Cardiac muscle cell (in vitro differentiated cells and primary cell): ENCODE data around the gene TULP1. TPM values are rescaled to one million over a fixed set of nuclear protein-coding genes. Genes with fewer than 3 reads are reported as not detected.

Experiments used
- DNase-seq, 2 donors: peaks; one replicate each; pipeline versions ENCODE4 v3.0.0 to v3.0.0-alpha.2; 2010 to 2017; ENCODE audit warnings: low read depth in 1 of 2, low spot score in 1 of 2
- H3K27ac ChIP-seq: fragments of 200-600 bp; sonication (generic); 2 replicates; pipeline ENCODE4 v1.5.1; 2016
- H3K27me3 ChIP-seq: fragments of 200-600 bp; sonication (generic); 2 replicates; pipeline ENCODE4 v1.6.0; 2016; ENCODE audit warnings: control low read depth
- H3K36me3 ChIP-seq: fragments of 200-600 bp; sonication (generic); 2 replicates; pipeline ENCODE4 v1.5.1; 2016; ENCODE audit warnings: control low read depth
- H3K4me1 ChIP-seq: fragments of 200-600 bp; sonication (generic); 2 replicates; pipeline ENCODE4 v1.8.1; 2017; ENCODE audit warnings: low read depth, mild to moderate bottlenecking, mixed run types
- H3K4me3 ChIP-seq: fragments of 200-600 bp; sonication (generic); 2 replicates; pipeline ENCODE4 v1.5.1; 2016; ENCODE audit warnings: mild to moderate bottlenecking
- H3K9me3 ChIP-seq: fragments of 200-600 bp; sonication (generic); 2 replicates; pipeline ENCODE4 v1.5.1; 2017; ENCODE audit warnings: low read depth, mild to moderate bottlenecking, control low read depth
- polyA plus RNA-seq: library from polyadenylated mRNA; unstranded; fragments of >200 nt; fragmentation: Nextera tagmentation; extraction: Ambion mirVana; gene quantifications from 2 replicates; pipeline ENCODE4 v1.2.1, GENCODE V29; 2016
- total RNA-seq: library from RNA; depleted of rRNA; stranded (reverse); fragments of >200 nt; gene quantifications from 2 replicates; pipeline ENCODE4 v1.2.3, GENCODE V29; 2016
- TF ChIP-seq, protein P1 (sequence below): IDR thresholded peaks from 2 replicates; pipeline ENCODE4 v1.5.1; 2012; ENCODE audit warnings: low read depth, mild to moderate bottlenecking, low read length

Gene TULP1
- total and polyA plus RNA-seq, 2 experiments from 2014 or later: 0.92 to 5.2 TPM

DNA sequence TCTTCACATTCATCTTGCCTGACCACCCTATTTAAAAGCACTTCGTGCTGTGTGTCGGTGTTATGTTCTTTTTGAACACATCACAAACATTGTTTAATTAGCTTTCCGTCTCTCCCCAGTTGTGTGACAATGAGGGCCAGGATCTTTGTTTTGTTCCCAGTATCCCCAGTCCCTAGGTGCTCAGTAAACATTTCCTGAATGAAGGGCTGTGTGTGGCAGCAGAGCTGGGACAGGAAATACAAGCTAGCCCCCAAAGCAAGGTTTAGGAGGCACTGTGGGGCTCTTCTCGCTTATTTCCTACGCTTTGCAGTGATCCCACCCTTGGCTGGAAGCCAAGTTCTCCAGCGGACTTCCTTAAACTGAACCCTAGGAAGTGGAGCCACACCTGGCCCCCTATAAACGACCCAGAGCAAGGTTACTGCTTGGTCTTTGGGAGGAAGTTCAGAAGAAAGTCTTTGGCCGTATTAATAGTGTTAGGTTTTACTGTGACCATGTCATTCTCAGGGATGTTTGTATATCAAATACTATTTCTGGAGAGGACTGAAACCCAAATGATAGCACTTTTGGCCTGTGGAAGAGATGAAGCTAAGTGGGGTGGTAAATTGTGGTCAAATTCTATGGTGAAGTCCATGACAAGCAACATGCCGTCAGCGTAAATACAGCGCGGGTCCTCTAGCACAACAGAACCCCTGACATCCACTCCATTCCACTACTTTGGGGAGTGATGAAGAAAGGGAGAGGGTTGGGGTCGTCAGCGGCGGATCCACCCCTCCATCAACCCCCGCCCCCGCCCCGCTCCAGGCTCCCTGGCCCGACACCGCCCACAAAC is 61.1 kb downstream of the TULP1 start:
- no peak for DNase-seq
- H3K27ac ChIP-seq: no peak overlapping the region
- TF ChIP-seq, protein P1, sequence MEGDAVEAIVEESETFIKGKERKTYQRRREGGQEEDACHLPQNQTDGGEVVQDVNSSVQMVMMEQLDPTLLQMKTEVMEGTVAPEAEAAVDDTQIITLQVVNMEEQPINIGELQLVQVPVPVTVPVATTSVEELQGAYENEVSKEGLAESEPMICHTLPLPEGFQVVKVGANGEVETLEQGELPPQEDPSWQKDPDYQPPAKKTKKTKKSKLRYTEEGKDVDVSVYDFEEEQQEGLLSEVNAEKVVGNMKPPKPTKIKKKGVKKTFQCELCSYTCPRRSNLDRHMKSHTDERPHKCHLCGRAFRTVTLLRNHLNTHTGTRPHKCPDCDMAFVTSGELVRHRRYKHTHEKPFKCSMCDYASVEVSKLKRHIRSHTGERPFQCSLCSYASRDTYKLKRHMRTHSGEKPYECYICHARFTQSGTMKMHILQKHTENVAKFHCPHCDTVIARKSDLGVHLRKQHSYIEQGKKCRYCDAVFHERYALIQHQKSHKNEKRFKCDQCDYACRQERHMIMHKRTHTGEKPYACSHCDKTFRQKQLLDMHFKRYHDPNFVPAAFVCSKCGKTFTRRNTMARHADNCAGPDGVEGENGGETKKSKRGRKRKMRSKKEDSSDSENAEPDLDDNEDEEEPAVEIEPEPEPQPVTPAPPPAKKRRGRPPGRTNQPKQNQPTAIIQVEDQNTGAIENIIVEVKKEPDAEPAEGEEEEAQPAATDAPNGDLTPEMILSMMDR: no peak
- H3K27me3 ChIP-seq: no peaks in the 10 kb centered on the region
- H3K4me1 ChIP-seq: peaks cover 22% of the 10 kb centered on the region
- no peaks in the 10 kb centered on the region for H3K9me3 ChIP-seq
- peaks cover 2% of the 10 kb centered on the region for H3K36me3 ChIP-seq
- H3K4me3 ChIP-seq: peak overlapping the region; percentile 49

DNA sequence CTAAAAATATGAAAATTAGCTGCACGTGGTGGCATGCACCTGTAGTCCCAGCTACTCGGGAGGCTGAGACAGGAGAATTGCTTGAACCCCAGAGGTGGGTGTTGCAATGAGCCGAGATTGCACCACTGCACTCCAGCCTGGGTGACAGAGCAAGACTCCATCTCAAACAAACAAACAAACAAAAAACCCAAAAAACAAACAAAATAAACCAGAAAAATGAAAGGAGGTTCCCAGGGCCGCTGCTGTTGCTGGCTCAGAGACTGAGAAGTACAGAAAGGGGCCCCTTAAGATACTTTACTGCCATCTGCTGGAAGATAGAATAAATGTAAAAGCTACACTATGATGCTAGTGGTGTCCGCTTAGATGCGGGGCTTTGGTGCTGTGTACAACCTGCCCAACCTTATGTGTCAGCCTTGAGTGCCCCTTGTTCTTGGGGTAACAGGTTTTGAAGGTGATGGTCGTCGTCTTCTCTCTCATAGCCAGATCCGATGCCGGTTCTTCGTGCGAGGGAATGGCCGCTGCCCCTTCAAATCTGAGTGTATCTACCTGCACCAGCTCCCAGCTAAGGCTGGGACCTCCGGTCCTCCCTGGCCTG is 63.3 kb downstream of the TULP1 start:
- H3K9me3 ChIP-seq: no peaks in the 10 kb centered on the region
- no peaks in the 10 kb centered on the region for H3K36me3 ChIP-seq
- H3K4me1 ChIP-seq: peaks cover 19% of the 10 kb centered on the region
- H3K27me3 ChIP-seq: no peaks in the 10 kb centered on the region
- TF ChIP-seq, protein P1: peak; percentile 57
- DNase-seq: peak; percentile 78 to 82
- H3K27ac ChIP-seq: no peak overlapping the region
- H3K4me3 ChIP-seq: no peak overlapping the region

DNA sequence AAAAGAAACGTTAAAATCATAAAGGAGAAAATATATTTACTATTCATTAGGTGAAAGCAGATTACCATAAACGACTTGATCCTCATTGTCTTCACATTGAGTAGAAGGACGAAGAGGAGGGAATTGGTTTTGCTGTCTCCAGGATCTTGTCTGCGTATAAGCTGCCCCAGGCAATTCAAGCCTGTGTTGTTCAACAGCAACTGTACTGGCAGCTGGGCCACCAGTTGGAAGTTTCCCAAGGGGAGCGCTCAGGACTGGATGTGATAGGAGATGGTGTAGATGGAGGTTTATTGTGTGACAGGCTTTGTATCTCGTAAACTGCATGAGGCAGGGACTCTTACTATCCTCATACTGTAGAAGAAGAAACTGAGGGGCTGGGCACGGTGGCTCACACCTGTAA is 64.5 kb downstream of the TULP1 start:
- peaks cover 13% of the 10 kb centered on the region for H3K4me1 ChIP-seq
- no peak overlapping the region for H3K4me3 ChIP-seq
- no peaks in the 10 kb centered on the region for H3K27me3 ChIP-seq
- H3K36me3 ChIP-seq: no peaks in the 10 kb centered on the region
- H3K9me3 ChIP-seq: no peaks in the 10 kb centered on the region
- DNase-seq: no peak
- H3K27ac ChIP-seq: no peak overlapping the region
- TF ChIP-seq, protein P1: no peak

Other genes starting within 250 kb of the TULP1 start
- 3.0 and 9.2 TPM in 2 replicates for gene DEF6, start 215.1 kb downstream of the TULP1 start, total RNA-seq
- gene DEF6, start 215.1 kb downstream of the TULP1 start, polyA plus RNA-seq: 2.3 and 5.7 TPM in 2 replicates
- gene PPARD, start 170.3 kb downstream of the TULP1 start, total RNA-seq: 17.1 and 21.7 TPM in 2 replicates
- gene PPARD, start 170.3 kb downstream of the TULP1 start, polyA plus RNA-seq: 28.6 and 34.0 TPM in 2 replicates
- 23.8 and 28.1 TPM in 2 replicates for gene FANCE, start 60.6 kb downstream of the TULP1 start, total RNA-seq
- 19.4 and 21.3 TPM in 2 replicates for gene FANCE, start 60.6 kb downstream of the TULP1 start, polyA plus RNA-seq
- gene RPL10A, start 44.5 kb downstream of the TULP1 start, total RNA-seq: 1,095 and 1,320 TPM in 2 replicates
- gene RPL10A, start 44.5 kb downstream of the TULP1 start, polyA plus RNA-seq: 390 and 521 TPM in 2 replicates
- 65.2 and 98.6 TPM in 2 replicates for gene TEAD3, start 15.8 kb downstream of the TULP1 start, total RNA-seq
- gene TEAD3, start 15.8 kb downstream of the TULP1 start, polyA plus RNA-seq: 64.0 and 78.3 TPM in 2 replicates
- gene FKBP5, start 176.0 kb upstream of the TULP1 start, total RNA-seq: 20.5 and 32.4 TPM in 2 replicates
- gene FKBP5, start 176.0 kb upstream of the TULP1 start, polyA plus RNA-seq: 53.0 and 89.7 TPM in 2 replicates
- 0.56 and 4.1 TPM in 2 replicates for gene ARMC12, start 224.1 kb upstream of the TULP1 start, total RNA-seq
- gene ARMC12, start 224.1 kb upstream of the TULP1 start, polyA plus RNA-seq: 2.3 and 4.9 TPM in 2 replicates